GM12874 (cell line): Measurements from ENCODE around the gene MFSD2A.

Experiments used
- CTCF ChIP-seq: IDR thresholded peaks from 2 replicates; pipeline ENCODE4 v1.5.1; 2011; ENCODE audit warnings: low read depth, mild to moderate bottlenecking, control low read depth, low read length, moderate library complexity; ENCODE audit not compliant: insufficient read depth

Gene MFSD2A

GRCh38 chr1:39919545-39919944 lies 35.4 kb upstream of the MFSD2A start:
- peak; percentile 60 for TF ChIP-seq CTCF

GRCh38 chr1:39922251-39922688 lies 32.7 kb upstream of the MFSD2A start:
- no peak for TF ChIP-seq CTCF

GRCh38 chr1:39925721-39926342 lies 29.1 kb upstream of the MFSD2A start:
- no peak for TF ChIP-seq CTCF

- TF ChIP-seq CTCF = no peak
Measured at GRCh38 chr1:39926343-39926793, 28.6 kb upstream of the MFSD2A start.

- no peak for TF ChIP-seq CTCF
Measured at GRCh38 chr1:39926820-39927219, 28.1 kb upstream of the MFSD2A start.

GRCh38 chr1:39927538-39927937 lies 27.4 kb upstream of the MFSD2A start:
- no peak for TF ChIP-seq CTCF

DNA sequence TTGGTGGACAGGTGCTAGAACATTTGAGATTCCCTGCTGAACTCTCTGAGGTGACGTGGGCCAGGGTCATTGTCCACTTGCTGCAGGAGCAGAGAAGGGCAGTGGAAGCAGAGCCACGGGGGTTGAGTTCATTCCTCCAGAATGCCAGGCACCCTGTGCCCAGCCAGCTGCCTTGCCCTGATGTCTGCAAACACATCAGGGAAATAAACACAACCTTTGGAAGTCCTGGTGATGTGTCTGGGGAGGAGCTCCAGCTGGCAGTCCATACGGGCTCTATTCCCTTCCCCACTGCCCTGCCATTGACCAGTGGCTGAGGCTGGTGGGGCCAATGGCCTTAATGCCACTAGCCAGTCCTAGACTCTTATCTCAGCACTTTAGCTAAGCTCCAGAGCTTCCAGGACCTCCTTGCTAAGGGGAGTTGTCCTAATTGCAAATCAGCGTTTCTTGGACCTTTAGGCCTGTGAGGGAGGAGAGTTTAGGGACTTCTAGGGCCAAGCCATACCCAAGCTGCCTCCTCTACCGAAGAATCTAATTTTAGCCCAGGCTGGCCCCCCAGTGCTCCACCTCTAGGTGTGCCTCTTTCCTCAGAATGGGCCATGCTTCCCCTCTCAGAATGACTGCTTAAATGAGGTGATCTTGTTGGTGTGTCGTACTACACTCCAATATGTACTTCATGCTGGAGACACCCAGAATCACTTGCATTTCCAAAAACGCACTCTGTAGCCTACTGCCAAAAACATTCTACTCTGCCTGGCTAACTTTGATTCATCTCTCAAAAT lies 25.9 kb upstream of the MFSD2A start:
- TF ChIP-seq CTCF = no peak
